ENCODE results near the gene STKLD1. TPM values are rescaled to one million over a fixed set of nuclear protein-coding genes. Genes with fewer than 3 reads are reported as not detected.

Gene STKLD1
- polyA plus RNA-seq, 3 donors from 2014 or later = 0.55 to 0.96 TPM; not detected in 1

GRCh38 chr9:133424187-133424586 lies 48.0 kb downstream of the STKLD1 start:
- H3K4me3 Mint-ChIP-seq = no peak overlapping the region
- peaks cover 5 to 9% of the 10 kb centered on the region in 2 donors for H3K4me1 Mint-ChIP-seq
- no peaks in the 10 kb centered on the region for H3K9me3 Mint-ChIP-seq
- no peak overlapping the region for H3K27ac Mint-ChIP-seq
- peaks cover 0 to 2% (median 0%) of the 10 kb centered on the region in 3 donors for H3K27me3 Mint-ChIP-seq (ENCODE audit: low read depth in 3 of 3)
- no peak for DNase-seq
- no peaks in the 10 kb centered on the region for H3K36me3 Mint-ChIP-seq

- H3K27ac Mint-ChIP-seq = no peak overlapping the region
- peaks cover 5 to 9% of the 10 kb centered on the region in 2 donors for H3K4me1 Mint-ChIP-seq
- no peak overlapping the region for H3K4me3 Mint-ChIP-seq
- H3K36me3 Mint-ChIP-seq = no peaks in the 10 kb centered on the region
- no peak for DNase-seq
- H3K27me3 Mint-ChIP-seq (ENCODE audit: low read depth in 3 of 3) = peaks cover 0 to 2% (median 2%) of the 10 kb centered on the region in 3 donors
- no peaks in the 10 kb centered on the region for H3K9me3 Mint-ChIP-seq
These were observed 49.0 kb downstream of the STKLD1 start for GRCh38 chr9:133425049-133425632.

- no peaks in the 10 kb centered on the region for H3K36me3 Mint-ChIP-seq
- no peak overlapping the region for H3K4me3 Mint-ChIP-seq
- no peak for DNase-seq
- peaks cover 5 to 9% of the 10 kb centered on the region in 2 donors for H3K4me1 Mint-ChIP-seq
- H3K27me3 Mint-ChIP-seq (ENCODE audit: low read depth in 3 of 3) = peaks cover 0 to 2% (median 2%) of the 10 kb centered on the region in 3 donors
- H3K9me3 Mint-ChIP-seq = no peaks in the 10 kb centered on the region
- no peak overlapping the region for H3K27ac Mint-ChIP-seq
These were observed 49.8 kb downstream of the STKLD1 start for GRCh38 chr9:133426011-133426410.

- Mint-ChIP-seq H3K4me3 (peak overlapping the region; percentile 45 to 70 (median 59)), H3K9me3 (no peaks in the 10 kb centered on the region), H3K27me3 (ENCODE audit: low read depth in 3 of 3) (peaks cover 1 to 4% (median 3%) of the 10 kb centered on the region in 3 donors), H3K36me3 (no peaks in the 10 kb centered on the region), H3K27ac (no peak overlapping the region), H3K4me1 (peaks cover 5 to 9% of the 10 kb centered on the region in 2 donors)
- DNase-seq = no peak
These were observed 51.6 kb downstream of the STKLD1 start for GRCh38 chr9:133427658-133428348.

- H3K4me3 Mint-ChIP-seq = no peak overlapping the region
- no peaks in the 10 kb centered on the region for H3K9me3 Mint-ChIP-seq
- H3K27me3 Mint-ChIP-seq (ENCODE audit: low read depth in 3 of 3) = peaks cover 3 to 4% (median 4%) of the 10 kb centered on the region in 3 donors
- no peak overlapping the region for H3K27ac Mint-ChIP-seq
- no peaks in the 10 kb centered on the region for H3K36me3 Mint-ChIP-seq
- DNase-seq = peak in 1 of 3 donors; percentile 10
- H3K4me1 Mint-ChIP-seq = peaks cover 5 to 9% of the 10 kb centered on the region in 2 donors
These were observed 52.5 kb downstream of the STKLD1 start for GRCh38 chr9:133428617-133429101.

- H3K9me3 Mint-ChIP-seq = no peaks in the 10 kb centered on the region
- DNase-seq = no peak
- no peaks in the 10 kb centered on the region for H3K36me3 Mint-ChIP-seq
- H3K4me3 Mint-ChIP-seq = no peak overlapping the region
- peaks cover 3 to 4% (median 4%) of the 10 kb centered on the region in 3 donors for H3K27me3 Mint-ChIP-seq (ENCODE audit: low read depth in 3 of 3)
- H3K4me1 Mint-ChIP-seq = peaks cover 5 to 9% of the 10 kb centered on the region in 2 donors
- no peak overlapping the region for H3K27ac Mint-ChIP-seq
These were observed 53.0 kb downstream of the STKLD1 start for GRCh38 chr9:133429214-133429613.

- Mint-ChIP-seq H3K27me3 (ENCODE audit: low read depth in 3 of 3) (peaks cover 4% of the 10 kb centered on the region in 3 donors), H3K4me3 (peak overlapping the region in 3 of 5 donors; percentile 21 to 35 (median 27)), H3K9me3 (no peaks in the 10 kb centered on the region), H3K36me3 (no peaks in the 10 kb centered on the region), H3K4me1 (peaks cover 5 to 9% of the 10 kb centered on the region in 2 donors), H3K27ac (no peak overlapping the region)
- no peak for DNase-seq
These were observed 53.5 kb downstream of the STKLD1 start for GRCh38 chr9:133429641-133430161.

GRCh38 chr9:133430244-133430643 lies 54.1 kb downstream of the STKLD1 start:
- Mint-ChIP-seq H3K27ac (no peak overlapping the region), H3K27me3 (ENCODE audit: low read depth in 3 of 3) (peaks cover 4 to 5% (median 4%) of the 10 kb centered on the region in 3 donors), H3K9me3 (no peaks in the 10 kb centered on the region), H3K4me3 (peak overlapping the region in 3 of 5 donors; percentile 27 to 41 (median 35)), H3K4me1 (peaks cover 5 to 9% of the 10 kb centered on the region in 2 donors), H3K36me3 (no peaks in the 10 kb centered on the region)
- no peak for DNase-seq

- Mint-ChIP-seq H3K27me3 (ENCODE audit: low read depth in 3 of 3) (peaks cover 4 to 7% (median 4%) of the 10 kb centered on the region in 3 donors), H3K4me1 (no peaks in the 10 kb centered on the region), H3K9me3 (no peaks in the 10 kb centered on the region), H3K36me3 (no peaks in the 10 kb centered on the region), H3K4me3 (no peak overlapping the region), H3K27ac (no peak overlapping the region)
- DNase-seq = no peak
These were observed 57.2 kb downstream of the STKLD1 start for GRCh38 chr9:133433351-133433843.

GRCh38 chr9:133436681-133437080 lies 60.5 kb downstream of the STKLD1 start:
- Mint-ChIP-seq H3K36me3 (no peaks in the 10 kb centered on the region), H3K27me3 (ENCODE audit: low read depth in 3 of 3) (peaks cover 3 to 8% (median 4%) of the 10 kb centered on the region in 3 donors), H3K27ac (no peak overlapping the region), H3K4me3 (no peak overlapping the region), H3K4me1 (no peaks in the 10 kb centered on the region), H3K9me3 (no peaks in the 10 kb centered on the region)
- DNase-seq = no peak

GRCh38 chr9:133437753-133438531 lies 61.8 kb downstream of the STKLD1 start:
- H3K4me1 Mint-ChIP-seq = no peaks in the 10 kb centered on the region
- H3K4me3 Mint-ChIP-seq = no peak overlapping the region
- no peaks in the 10 kb centered on the region for H3K36me3 Mint-ChIP-seq
- H3K27ac Mint-ChIP-seq = no peak overlapping the region
- H3K9me3 Mint-ChIP-seq = no peaks in the 10 kb centered on the region
- H3K27me3 Mint-ChIP-seq (ENCODE audit: low read depth in 3 of 3) = peaks cover 0 to 5% (median 2%) of the 10 kb centered on the region in 3 donors
- DNase-seq = no peak

- H3K27me3 Mint-ChIP-seq (ENCODE audit: low read depth in 3 of 3) = peaks cover 0 to 5% (median 0%) of the 10 kb centered on the region in 3 donors
- H3K9me3 Mint-ChIP-seq = no peaks in the 10 kb centered on the region
- H3K4me3 Mint-ChIP-seq = no peak overlapping the region
- H3K4me1 Mint-ChIP-seq = no peaks in the 10 kb centered on the region
- H3K36me3 Mint-ChIP-seq = no peaks in the 10 kb centered on the region
- no peak for DNase-seq
- H3K27ac Mint-ChIP-seq = no peak overlapping the region
These were observed 63.2 kb downstream of the STKLD1 start for GRCh38 chr9:133439337-133439736.

- Mint-ChIP-seq H3K27ac (no peak overlapping the region), H3K4me3 (no peak overlapping the region), H3K36me3 (no peaks in the 10 kb centered on the region), H3K4me1 (no peaks in the 10 kb centered on the region), H3K27me3 (ENCODE audit: low read depth in 3 of 3) (peaks cover 0 to 4% (median 0%) of the 10 kb centered on the region in 3 donors), H3K9me3 (no peaks in the 10 kb centered on the region)
- DNase-seq = no peak
These were observed 64.7 kb downstream of the STKLD1 start for GRCh38 chr9:133440874-133441273.

All from immature natural killer cell (primary cell).